ENCODE measurements around the gene TWIST2.

DNA sequence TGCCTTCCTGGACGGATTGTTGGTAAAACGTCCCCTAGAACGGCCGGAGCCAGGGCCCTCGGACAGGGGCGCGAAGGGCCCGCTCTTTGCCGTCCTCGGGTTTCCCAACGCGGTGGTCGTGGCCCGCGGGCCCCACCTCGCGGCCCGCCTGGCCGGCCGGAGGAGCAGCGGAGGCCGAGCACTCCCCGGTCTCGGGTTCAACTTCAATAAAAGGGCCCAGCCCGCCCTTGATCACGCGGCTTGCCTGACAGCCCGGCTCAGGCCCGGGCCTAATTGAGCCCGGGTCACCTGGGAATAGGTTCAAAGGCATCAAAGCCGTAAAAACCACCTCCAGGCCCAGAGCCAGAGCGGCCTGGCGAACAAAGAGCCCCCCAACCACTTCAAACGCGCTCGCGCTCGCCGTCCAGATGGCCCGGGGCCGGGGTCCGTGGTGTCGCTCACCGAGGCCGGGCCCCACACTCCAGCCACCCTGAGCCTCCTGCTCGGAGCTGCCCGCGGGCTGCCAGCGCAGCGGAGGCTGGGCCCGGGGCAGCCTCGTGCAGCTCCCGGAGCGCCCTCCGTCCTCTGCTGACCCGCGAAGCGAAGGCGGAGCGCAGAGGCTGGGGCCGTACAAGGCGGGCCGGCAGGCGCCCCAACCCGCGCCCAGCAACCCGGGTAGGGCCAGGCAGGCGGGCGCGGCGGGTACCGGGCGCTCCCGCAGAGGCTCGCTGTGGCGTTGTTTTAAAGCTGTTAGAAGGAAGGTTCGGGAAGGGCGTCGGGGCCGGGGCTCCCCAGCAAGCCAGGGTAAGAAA, 1.1 kb upstream of the TWIST2 start:
- TF ChIP-seq, protein P1, sequence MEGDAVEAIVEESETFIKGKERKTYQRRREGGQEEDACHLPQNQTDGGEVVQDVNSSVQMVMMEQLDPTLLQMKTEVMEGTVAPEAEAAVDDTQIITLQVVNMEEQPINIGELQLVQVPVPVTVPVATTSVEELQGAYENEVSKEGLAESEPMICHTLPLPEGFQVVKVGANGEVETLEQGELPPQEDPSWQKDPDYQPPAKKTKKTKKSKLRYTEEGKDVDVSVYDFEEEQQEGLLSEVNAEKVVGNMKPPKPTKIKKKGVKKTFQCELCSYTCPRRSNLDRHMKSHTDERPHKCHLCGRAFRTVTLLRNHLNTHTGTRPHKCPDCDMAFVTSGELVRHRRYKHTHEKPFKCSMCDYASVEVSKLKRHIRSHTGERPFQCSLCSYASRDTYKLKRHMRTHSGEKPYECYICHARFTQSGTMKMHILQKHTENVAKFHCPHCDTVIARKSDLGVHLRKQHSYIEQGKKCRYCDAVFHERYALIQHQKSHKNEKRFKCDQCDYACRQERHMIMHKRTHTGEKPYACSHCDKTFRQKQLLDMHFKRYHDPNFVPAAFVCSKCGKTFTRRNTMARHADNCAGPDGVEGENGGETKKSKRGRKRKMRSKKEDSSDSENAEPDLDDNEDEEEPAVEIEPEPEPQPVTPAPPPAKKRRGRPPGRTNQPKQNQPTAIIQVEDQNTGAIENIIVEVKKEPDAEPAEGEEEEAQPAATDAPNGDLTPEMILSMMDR (IDR thresholded peaks at IDR 0.05): no peak
- TF ChIP-seq EP300 (IDR thresholded peaks at IDR 0.05; ENCODE audit: borderline replicate concordance in 1 of 2, low read depth in 1 of 2, low read length in 1 of 2) (no peak), NRF1 (IDR thresholded peaks at IDR 0.05; ENCODE audit: low read depth, low read length) (no peak), ELF1 (IDR thresholded peaks at IDR 0.05) (no peak), POLR2AphosphoS5 (IDR thresholded peaks at IDR 0.05; ENCODE audit: low read depth, low read length) (no peak), JUND (IDR thresholded peaks at IDR 0.05) (no peak), CHD2 (IDR thresholded peaks at IDR 0.05; ENCODE audit: low read length, partially characterized antibody) (no peak), PBX3 (IDR thresholded peaks at IDR 0.05) (no peak), EZH2phosphoT487 (IDR thresholded peaks at IDR 0.05; ENCODE audit: borderline replicate concordance, low read depth) (no peak), MXI1 (IDR thresholded peaks at IDR 0.05; ENCODE audit: low read depth, low read length) (no peak), SMC3 (IDR thresholded peaks at IDR 0.05; ENCODE audit: low read depth, low read length) (no peak), RFX5 (IDR thresholded peaks at IDR 0.05; ENCODE audit: low read length) (no peak)
- TF ChIP-seq, protein P2, sequence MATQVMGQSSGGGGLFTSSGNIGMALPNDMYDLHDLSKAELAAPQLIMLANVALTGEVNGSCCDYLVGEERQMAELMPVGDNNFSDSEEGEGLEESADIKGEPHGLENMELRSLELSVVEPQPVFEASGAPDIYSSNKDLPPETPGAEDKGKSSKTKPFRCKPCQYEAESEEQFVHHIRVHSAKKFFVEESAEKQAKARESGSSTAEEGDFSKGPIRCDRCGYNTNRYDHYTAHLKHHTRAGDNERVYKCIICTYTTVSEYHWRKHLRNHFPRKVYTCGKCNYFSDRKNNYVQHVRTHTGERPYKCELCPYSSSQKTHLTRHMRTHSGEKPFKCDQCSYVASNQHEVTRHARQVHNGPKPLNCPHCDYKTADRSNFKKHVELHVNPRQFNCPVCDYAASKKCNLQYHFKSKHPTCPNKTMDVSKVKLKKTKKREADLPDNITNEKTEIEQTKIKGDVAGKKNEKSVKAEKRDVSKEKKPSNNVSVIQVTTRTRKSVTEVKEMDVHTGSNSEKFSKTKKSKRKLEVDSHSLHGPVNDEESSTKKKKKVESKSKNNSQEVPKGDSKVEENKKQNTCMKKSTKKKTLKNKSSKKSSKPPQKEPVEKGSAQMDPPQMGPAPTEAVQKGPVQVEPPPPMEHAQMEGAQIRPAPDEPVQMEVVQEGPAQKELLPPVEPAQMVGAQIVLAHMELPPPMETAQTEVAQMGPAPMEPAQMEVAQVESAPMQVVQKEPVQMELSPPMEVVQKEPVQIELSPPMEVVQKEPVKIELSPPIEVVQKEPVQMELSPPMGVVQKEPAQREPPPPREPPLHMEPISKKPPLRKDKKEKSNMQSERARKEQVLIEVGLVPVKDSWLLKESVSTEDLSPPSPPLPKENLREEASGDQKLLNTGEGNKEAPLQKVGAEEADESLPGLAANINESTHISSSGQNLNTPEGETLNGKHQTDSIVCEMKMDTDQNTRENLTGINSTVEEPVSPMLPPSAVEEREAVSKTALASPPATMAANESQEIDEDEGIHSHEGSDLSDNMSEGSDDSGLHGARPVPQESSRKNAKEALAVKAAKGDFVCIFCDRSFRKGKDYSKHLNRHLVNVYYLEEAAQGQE (IDR thresholded peaks at IDR 0.05; ENCODE audit: low read depth, low read length): no peak
